Heart left ventricle (tissue), 13 donors: ENCODE measurements around the gene TRIOBP.

Experiments
- CTCF ChIP-seq, 12 donors: fragments of 200-600 bp; sonication (generic) in 4 of 12; IDR thresholded peaks; one replicate each; pipeline versions ENCODE4 v1.5.0 to v1.8.0; 2018 to 2022; ENCODE audit warnings: antibody characterized with exemption in 12 of 12, mild to moderate bottlenecking in 5 of 12
- POLR2A ChIP-seq, 2 donors: fragments of 450-650 bp; IDR thresholded peaks; one replicate each; pipeline ENCODE4 v1.6.1; 2017; ENCODE audit warnings: antibody characterized with exemption in 2 of 2, mild to moderate bottlenecking in 2 of 2, moderate library complexity in 2 of 2
- donor health status: ischemic (EF 13 %, LVEDD 7.1; RV severe dilation, severe dysfunction).
- donor health status: DM: no; HTN: yes; CAD: no.
- donor health status: DM: no; HTN: no; CAD: no.
- donor health status: ischemic (EF 25% LVEDD 6.9; RV normal size, moderate dysfunction).
- donor health status: ischemic (EF 25% LVEDD 5.7; RV mildly dilated, moderate dysfunction).
- donor health status: ischemic (EF 35%, LVEDD 5.7; RV mildly dilated, moderate dysfunction).
- donor health status: nonischemic (EF 11% LVEDD 7.7; RV severe dilation, severe dysfunction).
- donor health status: DM: yes; HTN: yes; CAD: no.
- donor health status: PGD.
- donor health status: ischemic (EF 29% LVEDD 5.4; RV normal size, mild dysfunction).
- donor health status: nonischemic (EF 23%, LVEDD 6.1; RV moderate dilation, normal function).

- TF ChIP-seq CTCF (IDR thresholded peaks at IDR 0.05) (no peak), POLR2A (IDR thresholded peaks at IDR 0.05) (no peak)
Measured at GRCh38 chr22:37757663-37758062, 60.8 kb downstream of the TRIOBP start.
